IMR-90 (cell line): ENCODE results near the gene GNAI1.

Experiments
- BHLHE40 ChIP-seq: fragments of 150-350 bp; IDR thresholded peaks from 2 replicates; pipeline ENCODE4 v1.6.1; 2016; ENCODE audit warnings: mild to moderate bottlenecking, low read depth, low read length
- CEBPB ChIP-seq: IDR thresholded peaks from 2 replicates; pipeline ENCODE4 v1.6.1; 2012; ENCODE audit warnings: low read depth, low read length, improper control_type of control experiment
- CHD1 ChIP-seq: IDR thresholded peaks from 2 replicates; pipeline ENCODE4 v1.6.1; 2012; ENCODE audit warnings: low read depth, low read length, improper control_type of control experiment
- FOS ChIP-seq: fragments of 150-350 bp; IDR thresholded peaks from 2 replicates; pipeline ENCODE4 v1.6.1; 2016; ENCODE audit warnings: low read depth, low read length
- MAFK ChIP-seq: IDR thresholded peaks from 2 replicates; pipeline ENCODE4 v1.6.1; 2012; ENCODE audit warnings: low read depth, low read length, improper control_type of control experiment
- MAZ ChIP-seq: IDR thresholded peaks from 2 replicates; pipeline ENCODE4 v1.6.1; 2012; ENCODE audit warnings: low read depth, mild to moderate bottlenecking, low read length, improper control_type of control experiment, moderate library complexity, borderline replicate concordance
- MXI1 ChIP-seq: IDR thresholded peaks from 2 replicates; pipeline ENCODE4 v1.6.1; 2012; ENCODE audit warnings: low read depth, mild to moderate bottlenecking, low read length, moderate library complexity, borderline replicate concordance
- POLR2A ChIP-seq: IDR thresholded peaks from 2 replicates; pipeline ENCODE4 v1.6.1; 2012; ENCODE audit warnings: mild to moderate bottlenecking, low read depth, low read length
- RAD21 ChIP-seq: IDR thresholded peaks from 2 replicates; pipeline ENCODE4 v1.6.1; 2012; ENCODE audit warnings: low read length, improper control_type of control experiment
- SMC3 ChIP-seq: fragments of 150-350 bp; IDR thresholded peaks from 2 replicates; pipeline ENCODE4 v1.6.1; 2016; ENCODE audit warnings: low read depth, mild to moderate bottlenecking, antibody characterized with exemption, low read length, moderate library complexity
- TF ChIP-seq, protein P1 (sequence below): conservative IDR thresholded peaks from 2 replicates; pipeline ENCODE4 v1.5.1; 2012; ENCODE audit warnings: mild to moderate bottlenecking, low read depth, low read length, improper control_type of control experiment
- TF ChIP-seq, protein P2 (sequence below): fragments of 150-350 bp; IDR thresholded peaks from 2 replicates; pipeline ENCODE4 v1.6.1; 2016; ENCODE audit warnings: low read depth, mild to moderate bottlenecking, low read length, moderate library complexity, borderline replicate concordance
- TF ChIP-seq, protein P3 (sequence below): fragments of 150-350 bp; IDR thresholded peaks from 2 replicates; pipeline ENCODE4 v1.6.1; 2017; ENCODE audit warnings: mild to moderate bottlenecking, antibody characterized with exemption, low read length, low read depth

DNA sequence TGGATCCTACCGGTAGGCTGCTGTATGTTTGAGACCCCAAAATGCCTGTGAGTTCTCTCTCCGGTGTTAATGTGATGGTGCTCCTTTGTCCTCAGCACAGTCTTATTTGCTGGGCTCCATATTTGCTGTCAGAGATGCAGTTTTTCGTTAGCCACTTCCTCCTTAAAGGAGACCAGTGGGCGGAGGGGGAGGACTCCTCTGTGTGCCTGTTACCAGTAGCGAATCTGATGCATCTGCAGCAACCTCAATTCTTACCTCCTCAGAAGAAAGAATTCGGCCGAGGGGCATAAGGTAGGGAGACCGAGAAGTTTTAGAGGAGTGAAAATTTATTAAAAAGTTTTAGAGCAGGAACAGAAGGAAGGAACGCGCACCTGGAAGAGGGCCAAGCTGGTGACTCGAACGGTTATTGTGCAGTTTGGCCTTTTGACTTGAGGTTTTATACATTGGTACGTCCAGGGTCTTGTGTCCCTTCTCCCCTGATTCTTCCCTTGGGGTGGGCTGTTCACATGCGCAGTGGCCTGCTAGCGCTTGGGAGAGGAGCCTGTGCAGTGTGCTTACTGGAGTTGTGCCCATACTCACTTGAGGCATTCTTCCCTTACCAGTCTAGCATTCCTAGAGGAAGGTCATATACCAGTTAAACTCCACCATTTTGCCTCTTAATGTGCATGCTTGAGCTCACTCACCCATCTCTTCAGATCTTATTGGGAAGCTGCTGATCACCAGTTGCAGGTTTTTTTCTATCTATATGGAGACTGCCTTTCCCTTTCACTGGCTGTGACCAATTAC is 49.5 kb downstream of the GNAI1 start:
- no peak for TF ChIP-seq BHLHE40
- TF ChIP-seq, protein P1, sequence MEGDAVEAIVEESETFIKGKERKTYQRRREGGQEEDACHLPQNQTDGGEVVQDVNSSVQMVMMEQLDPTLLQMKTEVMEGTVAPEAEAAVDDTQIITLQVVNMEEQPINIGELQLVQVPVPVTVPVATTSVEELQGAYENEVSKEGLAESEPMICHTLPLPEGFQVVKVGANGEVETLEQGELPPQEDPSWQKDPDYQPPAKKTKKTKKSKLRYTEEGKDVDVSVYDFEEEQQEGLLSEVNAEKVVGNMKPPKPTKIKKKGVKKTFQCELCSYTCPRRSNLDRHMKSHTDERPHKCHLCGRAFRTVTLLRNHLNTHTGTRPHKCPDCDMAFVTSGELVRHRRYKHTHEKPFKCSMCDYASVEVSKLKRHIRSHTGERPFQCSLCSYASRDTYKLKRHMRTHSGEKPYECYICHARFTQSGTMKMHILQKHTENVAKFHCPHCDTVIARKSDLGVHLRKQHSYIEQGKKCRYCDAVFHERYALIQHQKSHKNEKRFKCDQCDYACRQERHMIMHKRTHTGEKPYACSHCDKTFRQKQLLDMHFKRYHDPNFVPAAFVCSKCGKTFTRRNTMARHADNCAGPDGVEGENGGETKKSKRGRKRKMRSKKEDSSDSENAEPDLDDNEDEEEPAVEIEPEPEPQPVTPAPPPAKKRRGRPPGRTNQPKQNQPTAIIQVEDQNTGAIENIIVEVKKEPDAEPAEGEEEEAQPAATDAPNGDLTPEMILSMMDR: no peak
- TF ChIP-seq POLR2A: no peak
- TF ChIP-seq FOS: no peak
- no peak for TF ChIP-seq RAD21
- TF ChIP-seq SMC3: no peak
- TF ChIP-seq, protein P2, sequence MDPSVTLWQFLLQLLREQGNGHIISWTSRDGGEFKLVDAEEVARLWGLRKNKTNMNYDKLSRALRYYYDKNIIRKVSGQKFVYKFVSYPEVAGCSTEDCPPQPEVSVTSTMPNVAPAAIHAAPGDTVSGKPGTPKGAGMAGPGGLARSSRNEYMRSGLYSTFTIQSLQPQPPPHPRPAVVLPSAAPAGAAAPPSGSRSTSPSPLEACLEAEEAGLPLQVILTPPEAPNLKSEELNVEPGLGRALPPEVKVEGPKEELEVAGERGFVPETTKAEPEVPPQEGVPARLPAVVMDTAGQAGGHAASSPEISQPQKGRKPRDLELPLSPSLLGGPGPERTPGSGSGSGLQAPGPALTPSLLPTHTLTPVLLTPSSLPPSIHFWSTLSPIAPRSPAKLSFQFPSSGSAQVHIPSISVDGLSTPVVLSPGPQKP: no peak
- no peak for TF ChIP-seq CHD1
- no peak for TF ChIP-seq MXI1
- TF ChIP-seq, protein P3, sequence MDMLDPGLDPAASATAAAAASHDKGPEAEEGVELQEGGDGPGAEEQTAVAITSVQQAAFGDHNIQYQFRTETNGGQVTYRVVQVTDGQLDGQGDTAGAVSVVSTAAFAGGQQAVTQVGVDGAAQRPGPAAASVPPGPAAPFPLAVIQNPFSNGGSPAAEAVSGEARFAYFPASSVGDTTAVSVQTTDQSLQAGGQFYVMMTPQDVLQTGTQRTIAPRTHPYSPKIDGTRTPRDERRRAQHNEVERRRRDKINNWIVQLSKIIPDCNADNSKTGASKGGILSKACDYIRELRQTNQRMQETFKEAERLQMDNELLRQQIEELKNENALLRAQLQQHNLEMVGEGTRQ: no peak
- TF ChIP-seq CEBPB: no peak
- no peak for TF ChIP-seq MAFK
- TF ChIP-seq MAZ: no peak
